ENCODE data around the gene AKR1B1.

AKR1B1 gene

DNA sequence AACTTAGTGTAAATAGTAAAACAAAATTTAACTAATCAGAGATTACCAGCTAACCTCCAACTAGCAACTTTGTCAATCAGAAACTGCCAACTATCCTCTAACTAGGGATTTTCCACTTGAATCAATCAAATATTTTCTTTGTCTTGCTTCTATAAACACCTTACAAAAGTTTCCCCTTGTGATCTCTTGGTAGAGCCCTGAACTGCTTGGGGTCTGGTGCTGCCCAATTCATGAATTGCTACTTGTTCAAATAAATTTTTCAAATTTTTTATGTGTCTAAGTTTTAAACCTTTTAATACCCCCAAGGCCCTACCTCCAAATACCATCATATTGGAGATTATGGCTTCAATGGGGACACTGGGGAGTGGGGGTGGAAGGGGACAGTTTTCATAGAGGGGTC is 24.0 kb upstream of the AKR1B1 start:
- no peak overlapping the region for H3K4me3 ChIP-seq (ENCODE audit: low read depth, low read length)
- H3K36me3 ChIP-seq (ENCODE audit: control insufficient read depth, insufficient read depth, low read length), result no peaks in the 10 kb centered on the region
- H3K4me1 ChIP-seq (ENCODE audit: control insufficient read depth, insufficient read depth, low read length), result peaks cover 2% of the 10 kb centered on the region
- H3K9ac ChIP-seq (ENCODE audit: low read depth, low read length), result no peak overlapping the region
- H3K9me3 ChIP-seq (ENCODE audit: control insufficient read depth, insufficient read depth, low read length), result no peaks in the 10 kb centered on the region
- H3K27me3 ChIP-seq (ENCODE audit: control insufficient read depth, insufficient read depth, low read length), result no peaks in the 10 kb centered on the region

GRCh38 chr7:134481167-134481566 is 22.3 kb upstream of the AKR1B1 start:
- no peak overlapping the region for H3K9ac ChIP-seq (ENCODE audit: low read depth, low read length)
- no peaks in the 10 kb centered on the region for H3K27me3 ChIP-seq (ENCODE audit: control insufficient read depth, insufficient read depth, low read length)
- H3K4me1 ChIP-seq (ENCODE audit: control insufficient read depth, insufficient read depth, low read length), result peaks cover 2% of the 10 kb centered on the region
- H3K9me3 ChIP-seq (ENCODE audit: control insufficient read depth, insufficient read depth, low read length), result no peaks in the 10 kb centered on the region
- no peaks in the 10 kb centered on the region for H3K36me3 ChIP-seq (ENCODE audit: control insufficient read depth, insufficient read depth, low read length)
- no peak overlapping the region for H3K4me3 ChIP-seq (ENCODE audit: low read depth, low read length)

- Histone ChIP-seq H3K4me1 (ENCODE audit: control insufficient read depth, insufficient read depth, low read length) (peaks cover 2% of the 10 kb centered on the region), H3K9me3 (ENCODE audit: control insufficient read depth, insufficient read depth, low read length) (no peaks in the 10 kb centered on the region), H3K27me3 (ENCODE audit: control insufficient read depth, insufficient read depth, low read length) (no peaks in the 10 kb centered on the region), H3K4me3 (ENCODE audit: low read depth, low read length) (no peak overlapping the region), H3K9ac (ENCODE audit: low read depth, low read length) (no peak overlapping the region), H3K36me3 (ENCODE audit: control insufficient read depth, insufficient read depth, low read length) (no peaks in the 10 kb centered on the region)
These were observed 21.8 kb upstream of the AKR1B1 start for GRCh38 chr7:134480730-134481129.

DNA sequence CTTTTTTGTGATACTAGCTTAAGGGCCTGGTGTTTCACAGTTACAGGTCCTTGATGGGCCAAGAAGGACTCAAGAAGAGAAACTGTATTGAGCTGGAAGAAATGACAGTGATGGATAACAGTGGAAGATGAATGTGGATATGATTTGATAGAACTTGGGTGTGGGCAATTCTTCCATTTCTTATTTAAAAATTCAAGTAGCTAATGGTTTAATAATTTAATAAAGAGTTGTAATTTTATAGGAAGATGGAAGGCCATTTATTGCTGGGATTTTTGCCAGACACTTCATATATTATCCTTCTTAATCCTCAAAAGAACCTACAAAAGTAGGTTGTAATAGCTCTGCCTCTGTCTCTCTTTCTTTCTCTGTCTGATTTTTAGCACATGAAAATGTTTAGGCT is 21.3 kb upstream of the AKR1B1 start:
- H3K36me3 ChIP-seq (ENCODE audit: control insufficient read depth, insufficient read depth, low read length), result no peaks in the 10 kb centered on the region
- peaks cover 2% of the 10 kb centered on the region for H3K4me1 ChIP-seq (ENCODE audit: control insufficient read depth, insufficient read depth, low read length)
- no peaks in the 10 kb centered on the region for H3K9me3 ChIP-seq (ENCODE audit: control insufficient read depth, insufficient read depth, low read length)
- no peaks in the 10 kb centered on the region for H3K27me3 ChIP-seq (ENCODE audit: control insufficient read depth, insufficient read depth, low read length)
- no peak overlapping the region for H3K9ac ChIP-seq (ENCODE audit: low read depth, low read length)
- H3K4me3 ChIP-seq (ENCODE audit: low read depth, low read length), result no peak overlapping the region

GRCh38 chr7:134478707-134479106 is 19.8 kb upstream of the AKR1B1 start:
- Histone ChIP-seq H3K4me1 (ENCODE audit: control insufficient read depth, insufficient read depth, low read length) (peaks cover 4% of the 10 kb centered on the region), H3K27me3 (ENCODE audit: control insufficient read depth, insufficient read depth, low read length) (no peaks in the 10 kb centered on the region), H3K36me3 (ENCODE audit: control insufficient read depth, insufficient read depth, low read length) (no peaks in the 10 kb centered on the region), H3K9me3 (ENCODE audit: control insufficient read depth, insufficient read depth, low read length) (no peaks in the 10 kb centered on the region), H3K9ac (ENCODE audit: low read depth, low read length) (no peak overlapping the region), H3K4me3 (ENCODE audit: low read depth, low read length) (no peak overlapping the region)

GRCh38 chr7:134477954-134478353 is 19.1 kb upstream of the AKR1B1 start:
- Histone ChIP-seq H3K9me3 (ENCODE audit: control insufficient read depth, insufficient read depth, low read length) (no peaks in the 10 kb centered on the region), H3K4me1 (ENCODE audit: control insufficient read depth, insufficient read depth, low read length) (peaks cover 4% of the 10 kb centered on the region), H3K36me3 (ENCODE audit: control insufficient read depth, insufficient read depth, low read length) (no peaks in the 10 kb centered on the region), H3K27me3 (ENCODE audit: control insufficient read depth, insufficient read depth, low read length) (no peaks in the 10 kb centered on the region), H3K4me3 (ENCODE audit: low read depth, low read length) (no peak overlapping the region), H3K9ac (ENCODE audit: low read depth, low read length) (no peak overlapping the region)

DNA sequence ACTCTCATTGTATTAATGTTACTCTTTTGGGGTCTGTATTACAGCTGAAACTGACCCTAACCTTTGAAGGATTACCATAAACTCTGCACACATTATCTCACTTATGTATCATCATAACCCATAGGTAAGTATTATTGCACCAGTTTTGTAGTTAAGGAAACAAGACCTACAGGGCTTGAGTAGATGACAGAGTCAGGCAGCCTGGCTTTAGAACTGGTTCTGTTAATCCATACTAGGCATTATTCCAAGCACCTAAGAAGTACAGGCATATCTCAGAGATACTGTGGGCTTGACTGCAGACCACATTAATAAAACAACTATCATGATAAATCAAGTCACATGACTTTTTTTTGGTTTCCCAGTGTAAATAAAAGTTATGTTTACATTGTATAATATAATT is 17.1 kb upstream of the AKR1B1 start:
- Histone ChIP-seq H3K9ac (ENCODE audit: low read depth, low read length) (no peak overlapping the region), H3K4me1 (ENCODE audit: control insufficient read depth, insufficient read depth, low read length) (peaks cover 3% of the 10 kb centered on the region), H3K4me3 (ENCODE audit: low read depth, low read length) (no peak overlapping the region), H3K9me3 (ENCODE audit: control insufficient read depth, insufficient read depth, low read length) (no peaks in the 10 kb centered on the region), H3K27me3 (ENCODE audit: control insufficient read depth, insufficient read depth, low read length) (no peaks in the 10 kb centered on the region), H3K36me3 (ENCODE audit: control insufficient read depth, insufficient read depth, low read length) (no peaks in the 10 kb centered on the region)

DNA sequence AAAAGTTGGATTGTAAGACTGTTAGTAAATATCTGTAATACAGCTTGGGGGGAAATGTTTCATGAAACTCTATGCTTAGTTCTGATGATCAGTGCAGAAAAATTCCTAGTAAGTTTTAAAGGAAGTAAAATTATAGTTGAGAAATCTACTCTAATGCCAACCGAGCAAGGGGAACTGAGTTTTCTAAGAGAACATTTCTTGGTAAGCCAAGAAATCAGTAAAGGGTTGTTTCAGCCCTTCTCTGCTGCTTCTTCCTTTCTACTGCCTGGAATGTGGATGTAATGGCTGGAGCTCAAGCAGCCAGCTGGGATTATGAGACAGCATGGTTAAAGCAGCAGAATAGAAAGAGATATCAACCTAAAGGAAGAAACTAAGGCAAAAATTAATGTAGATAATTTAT is 15.9 kb upstream of the AKR1B1 start:
- Histone ChIP-seq H3K9me3 (ENCODE audit: control insufficient read depth, insufficient read depth, low read length) (no peaks in the 10 kb centered on the region), H3K4me3 (ENCODE audit: low read depth, low read length) (no peak overlapping the region), H3K9ac (ENCODE audit: low read depth, low read length) (no peak overlapping the region), H3K4me1 (ENCODE audit: control insufficient read depth, insufficient read depth, low read length) (peaks cover 2% of the 10 kb centered on the region), H3K36me3 (ENCODE audit: control insufficient read depth, insufficient read depth, low read length) (no peaks in the 10 kb centered on the region), H3K27me3 (ENCODE audit: control insufficient read depth, insufficient read depth, low read length) (no peaks in the 10 kb centered on the region)

- Histone ChIP-seq H3K9ac (ENCODE audit: low read depth, low read length) (no peak overlapping the region), H3K4me1 (ENCODE audit: control insufficient read depth, insufficient read depth, low read length) (peaks cover 2% of the 10 kb centered on the region), H3K27me3 (ENCODE audit: control insufficient read depth, insufficient read depth, low read length) (no peaks in the 10 kb centered on the region), H3K36me3 (ENCODE audit: control insufficient read depth, insufficient read depth, low read length) (no peaks in the 10 kb centered on the region), H3K4me3 (ENCODE audit: low read depth, low read length) (no peak overlapping the region), H3K9me3 (ENCODE audit: control insufficient read depth, insufficient read depth, low read length) (no peaks in the 10 kb centered on the region)
These were observed 15.0 kb upstream of the AKR1B1 start for GRCh38 chr7:134473861-134474291.

- H3K4me1 ChIP-seq (ENCODE audit: control insufficient read depth, insufficient read depth, low read length), result peaks cover 2% of the 10 kb centered on the region
- no peak overlapping the region for H3K9ac ChIP-seq (ENCODE audit: low read depth, low read length)
- H3K36me3 ChIP-seq (ENCODE audit: control insufficient read depth, insufficient read depth, low read length), result no peaks in the 10 kb centered on the region
- no peaks in the 10 kb centered on the region for H3K27me3 ChIP-seq (ENCODE audit: control insufficient read depth, insufficient read depth, low read length)
- H3K4me3 ChIP-seq (ENCODE audit: low read depth, low read length), result no peak overlapping the region
- no peaks in the 10 kb centered on the region for H3K9me3 ChIP-seq (ENCODE audit: control insufficient read depth, insufficient read depth, low read length)
These were observed 13.8 kb upstream of the AKR1B1 start for GRCh38 chr7:134472572-134473244.

DNA sequence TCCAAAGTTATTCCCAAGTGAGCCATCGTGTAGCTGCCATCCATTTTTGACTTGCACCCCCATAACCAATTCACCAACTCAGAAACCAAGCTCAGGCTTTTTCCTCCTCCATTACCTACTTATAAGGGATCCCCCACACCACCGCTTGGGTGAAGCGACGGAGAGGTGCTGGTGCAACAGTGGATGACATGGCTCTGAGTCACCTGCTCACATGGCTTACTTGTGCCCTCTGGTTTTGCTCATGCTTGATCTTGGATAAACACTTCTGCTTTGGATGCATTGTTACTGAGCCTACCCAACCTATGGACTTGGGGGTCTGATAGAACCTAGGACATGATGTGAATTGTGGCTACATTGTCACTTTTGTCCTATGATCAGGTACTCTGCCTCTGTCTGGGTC is 12.0 kb upstream of the AKR1B1 start:
- Histone ChIP-seq H3K4me1 (ENCODE audit: control insufficient read depth, insufficient read depth, low read length) (peaks cover 2% of the 10 kb centered on the region), H3K36me3 (ENCODE audit: control insufficient read depth, insufficient read depth, low read length) (no peaks in the 10 kb centered on the region), H3K9ac (ENCODE audit: low read depth, low read length) (no peak overlapping the region), H3K4me3 (ENCODE audit: low read depth, low read length) (no peak overlapping the region), H3K9me3 (ENCODE audit: control insufficient read depth, insufficient read depth, low read length) (no peaks in the 10 kb centered on the region), H3K27me3 (ENCODE audit: control insufficient read depth, insufficient read depth, low read length) (no peaks in the 10 kb centered on the region)

GRCh38 chr7:134469622-134470021 is 10.7 kb upstream of the AKR1B1 start:
- Histone ChIP-seq H3K36me3 (ENCODE audit: control insufficient read depth, insufficient read depth, low read length) (no peaks in the 10 kb centered on the region), H3K9me3 (ENCODE audit: control insufficient read depth, insufficient read depth, low read length) (no peaks in the 10 kb centered on the region), H3K27me3 (ENCODE audit: control insufficient read depth, insufficient read depth, low read length) (no peaks in the 10 kb centered on the region), H3K4me3 (ENCODE audit: low read depth, low read length) (no peak overlapping the region), H3K9ac (ENCODE audit: low read depth, low read length) (no peak overlapping the region), H3K4me1 (ENCODE audit: control insufficient read depth, insufficient read depth, low read length) (peaks cover 2% of the 10 kb centered on the region)
